ENCODE measurements around the gene RSPO1.

RSPO1 gene

GRCh38 chr1:37622131-37622530, 12.6 kb downstream of the RSPO1 start:
- Mint-ChIP-seq H3K27ac (no peak overlapping the region), H3K27me3 (peaks cover 45 to 58% of the 10 kb centered on the region in 2 donors), H3K9me3 (no peaks in the 10 kb centered on the region), H3K4me3 (no peak overlapping the region), H3K4me1 (ENCODE audit: low read depth in 2 of 2) (no peaks in the 10 kb centered on the region), H3K36me3 (ENCODE audit: insufficient read depth) (peaks cover 3% of the 10 kb centered on the region)
- ATAC-seq (replicated peaks) = no peak
- DNase-seq = no peak

GRCh38 chr1:37621326-37621870, 13.3 kb downstream of the RSPO1 start:
- ATAC-seq (replicated peaks) = no peak

GRCh38 chr1:37620707-37621106, 14.0 kb downstream of the RSPO1 start:
- Mint-ChIP-seq H3K4me3 (no peak overlapping the region), H3K27me3 (peaks cover 44 to 58% of the 10 kb centered on the region in 2 donors), H3K36me3 (ENCODE audit: insufficient read depth) (peaks cover 3% of the 10 kb centered on the region), H3K27ac (no peak overlapping the region), H3K9me3 (no peaks in the 10 kb centered on the region), H3K4me1 (ENCODE audit: low read depth in 2 of 2) (no peaks in the 10 kb centered on the region)
- DNase-seq (no peak), ATAC-seq (replicated peaks) (no peak)

More at GRCh38 chr1:37621326-37621870, 13.3 kb downstream of the RSPO1 start:
- H3K27me3 Mint-ChIP-seq = peaks cover 44 to 58% of the 10 kb centered on the region in 2 donors
- no peaks in the 10 kb centered on the region for H3K9me3 Mint-ChIP-seq
- peaks cover 3% of the 10 kb centered on the region for H3K36me3 Mint-ChIP-seq (ENCODE audit: insufficient read depth)
- H3K4me3 Mint-ChIP-seq = no peak overlapping the region
- no peak for DNase-seq
- no peak overlapping the region for H3K27ac Mint-ChIP-seq
- H3K4me1 Mint-ChIP-seq (ENCODE audit: low read depth in 2 of 2) = no peaks in the 10 kb centered on the region

GRCh38 chr1:37616330-37616729, 18.4 kb downstream of the RSPO1 start:
- peaks cover 0 to 2% of the 10 kb centered on the region in 2 donors for H3K4me1 Mint-ChIP-seq (ENCODE audit: low read depth in 2 of 2)
- DNase-seq (no peak), ATAC-seq (replicated peaks) (no peak)
- H3K27ac Mint-ChIP-seq = no peak overlapping the region
- no peak overlapping the region for H3K4me3 Mint-ChIP-seq
- peaks cover 3% of the 10 kb centered on the region for H3K36me3 Mint-ChIP-seq (ENCODE audit: insufficient read depth)
- H3K9me3 Mint-ChIP-seq = no peaks in the 10 kb centered on the region
- H3K27me3 Mint-ChIP-seq = peaks cover 48 to 80% of the 10 kb centered on the region in 2 donors

- Mint-ChIP-seq H3K36me3 (ENCODE audit: insufficient read depth) (peaks cover 3% of the 10 kb centered on the region), H3K4me1 (ENCODE audit: low read depth in 2 of 2) (peaks cover 0 to 2% of the 10 kb centered on the region in 2 donors), H3K27ac (no peak overlapping the region), H3K4me3 (no peak overlapping the region), H3K27me3 (peaks cover 44 to 71% of the 10 kb centered on the region in 2 donors), H3K9me3 (no peaks in the 10 kb centered on the region)
- ATAC-seq (replicated peaks) (no peak), DNase-seq (no peak)
Observed at GRCh38 chr1:37614105-37614504, 20.6 kb downstream of the RSPO1 start.

GRCh38 chr1:37612186-37612585, 22.5 kb downstream of the RSPO1 start:
- peaks cover 0 to 2% of the 10 kb centered on the region in 2 donors for H3K4me1 Mint-ChIP-seq (ENCODE audit: low read depth in 2 of 2)
- no peaks in the 10 kb centered on the region for H3K9me3 Mint-ChIP-seq
- DNase-seq (no peak), ATAC-seq (replicated peaks) (no peak)
- H3K27ac Mint-ChIP-seq = no peak overlapping the region
- no peak overlapping the region for H3K4me3 Mint-ChIP-seq
- H3K27me3 Mint-ChIP-seq = peaks cover 27 to 53% of the 10 kb centered on the region in 2 donors
- no peaks in the 10 kb centered on the region for H3K36me3 Mint-ChIP-seq (ENCODE audit: insufficient read depth)

GRCh38 chr1:37609994-37610393, 24.7 kb downstream of the RSPO1 start:
- Mint-ChIP-seq H3K36me3 (ENCODE audit: insufficient read depth) (no peaks in the 10 kb centered on the region), H3K4me3 (no peak overlapping the region), H3K4me1 (ENCODE audit: low read depth in 2 of 2) (peaks cover 0 to 2% of the 10 kb centered on the region in 2 donors), H3K27me3 (peaks cover 7 to 31% of the 10 kb centered on the region in 2 donors), H3K27ac (no peak overlapping the region), H3K9me3 (no peaks in the 10 kb centered on the region)
- ATAC-seq (replicated peaks) = no peak
- no peak for DNase-seq

GRCh38 chr1:37609002-37609401, 25.7 kb downstream of the RSPO1 start:
- Mint-ChIP-seq H3K27me3 (peaks cover 5 to 29% of the 10 kb centered on the region in 2 donors), H3K36me3 (ENCODE audit: insufficient read depth) (no peaks in the 10 kb centered on the region), H3K4me1 (ENCODE audit: low read depth in 2 of 2) (peaks cover 0 to 2% of the 10 kb centered on the region in 2 donors), H3K9me3 (no peaks in the 10 kb centered on the region), H3K27ac (no peak overlapping the region), H3K4me3 (no peak overlapping the region)
- DNase-seq (no peak), ATAC-seq (replicated peaks) (no peak)

GRCh38 chr1:37606481-37607263, 28.0 kb downstream of the RSPO1 start:
- no peaks in the 10 kb centered on the region for H3K9me3 Mint-ChIP-seq
- no peak for DNase-seq

GRCh38 chr1:37605806-37606474, 28.8 kb downstream of the RSPO1 start:
- peaks cover 0 to 19% of the 10 kb centered on the region in 2 donors for H3K27me3 Mint-ChIP-seq
- no peak for DNase-seq
- H3K9me3 Mint-ChIP-seq = no peaks in the 10 kb centered on the region
- no peak overlapping the region for H3K4me3 Mint-ChIP-seq
- no peak for ATAC-seq (replicated peaks)
- no peaks in the 10 kb centered on the region for H3K36me3 Mint-ChIP-seq (ENCODE audit: insufficient read depth)
- peaks cover 3 to 5% of the 10 kb centered on the region in 2 donors for H3K4me1 Mint-ChIP-seq (ENCODE audit: low read depth in 2 of 2)
- no peak overlapping the region for H3K27ac Mint-ChIP-seq

More at GRCh38 chr1:37606481-37607263, 28.0 kb downstream of the RSPO1 start:
- Mint-ChIP-seq H3K4me1 (ENCODE audit: low read depth in 2 of 2) (peaks cover 3 to 5% of the 10 kb centered on the region in 2 donors), H3K27me3 (peaks cover 0 to 19% of the 10 kb centered on the region in 2 donors), H3K27ac (no peak overlapping the region), H3K36me3 (ENCODE audit: insufficient read depth) (no peaks in the 10 kb centered on the region), H3K4me3 (no peak overlapping the region)
- no peak for ATAC-seq (replicated peaks)

GRCh38 chr1:37605061-37605650, 29.5 kb downstream of the RSPO1 start:
- H3K27ac Mint-ChIP-seq = no peak overlapping the region
- peaks cover 0 to 19% of the 10 kb centered on the region in 2 donors for H3K27me3 Mint-ChIP-seq

GRCh38 chr1:37602750-37603694, 31.7 kb downstream of the RSPO1 start:
- Mint-ChIP-seq H3K9me3 (no peaks in the 10 kb centered on the region), H3K36me3 (ENCODE audit: insufficient read depth) (no peaks in the 10 kb centered on the region), H3K27ac (no peak overlapping the region), H3K27me3 (peaks cover 0 to 19% of the 10 kb centered on the region in 2 donors), H3K4me1 (ENCODE audit: low read depth in 2 of 2) (peaks cover 3 to 5% of the 10 kb centered on the region in 2 donors), H3K4me3 (no peak overlapping the region)
- peak; percentile 65 for ATAC-seq (replicated peaks)
- DNase-seq = peak; percentile 35 to 41 (median 39)

More at GRCh38 chr1:37605061-37605650, 29.5 kb downstream of the RSPO1 start:
- no peaks in the 10 kb centered on the region for H3K9me3 Mint-ChIP-seq
- H3K4me3 Mint-ChIP-seq = no peak overlapping the region
- DNase-seq = no peak
- H3K36me3 Mint-ChIP-seq (ENCODE audit: insufficient read depth) = no peaks in the 10 kb centered on the region
- no peak for ATAC-seq (replicated peaks)
- H3K4me1 Mint-ChIP-seq (ENCODE audit: low read depth in 2 of 2) = peaks cover 3 to 5% of the 10 kb centered on the region in 2 donors

Data from effector memory CD8-positive, alpha-beta T cell (primary cell).